Gastrocnemius medialis (tissue), 4 donors: ENCODE data around the gene INPP4B.

Experiments
- POLR2A ChIP-seq, 2 donors: fragments of 450-650 bp; IDR thresholded peaks; one replicate each; pipeline ENCODE4 v1.6.1; 2017; ENCODE audit warnings: antibody characterized with exemption in 2 of 2, mild to moderate bottlenecking in 2 of 2, moderate library complexity in 2 of 2
- TF ChIP-seq, protein P1 (sequence below), 5 experiments: fragments of 450-650 bp in 3 of 5; fragments of 200-600 bp in 2 of 5; sonication (generic) in 2 of 5; IDR thresholded peaks in 4 of 5; conservative IDR thresholded peaks in 1 of 5; 1 replicate in 4 of 5; 2 replicates in 1 of 5; pipeline ENCODE4 v1.5.1; 2016 to 2019; ENCODE audit warnings: antibody characterized with exemption in 5 of 5, mild to moderate bottlenecking in 3 of 5, moderate library complexity in 3 of 5

DNA sequence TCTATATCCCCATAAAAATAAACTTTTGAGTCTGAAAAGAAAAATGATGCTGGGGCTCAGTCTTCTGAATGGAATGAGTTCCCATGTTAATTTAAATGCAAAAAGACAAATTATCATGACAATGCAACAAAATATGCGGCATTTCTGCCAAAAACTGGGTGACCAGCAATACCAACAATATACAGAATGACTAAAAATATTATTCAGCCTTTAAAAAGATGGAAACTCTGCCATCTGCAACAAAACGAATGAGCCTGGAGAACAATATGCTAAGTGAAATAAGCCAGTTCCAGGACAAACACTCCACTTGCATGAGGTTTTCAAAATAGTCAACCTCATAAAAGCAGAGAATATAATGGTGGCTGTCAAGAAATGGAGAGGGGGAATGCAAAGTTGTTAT, 651.2 kb downstream of the INPP4B start:
- TF ChIP-seq, protein P1, sequence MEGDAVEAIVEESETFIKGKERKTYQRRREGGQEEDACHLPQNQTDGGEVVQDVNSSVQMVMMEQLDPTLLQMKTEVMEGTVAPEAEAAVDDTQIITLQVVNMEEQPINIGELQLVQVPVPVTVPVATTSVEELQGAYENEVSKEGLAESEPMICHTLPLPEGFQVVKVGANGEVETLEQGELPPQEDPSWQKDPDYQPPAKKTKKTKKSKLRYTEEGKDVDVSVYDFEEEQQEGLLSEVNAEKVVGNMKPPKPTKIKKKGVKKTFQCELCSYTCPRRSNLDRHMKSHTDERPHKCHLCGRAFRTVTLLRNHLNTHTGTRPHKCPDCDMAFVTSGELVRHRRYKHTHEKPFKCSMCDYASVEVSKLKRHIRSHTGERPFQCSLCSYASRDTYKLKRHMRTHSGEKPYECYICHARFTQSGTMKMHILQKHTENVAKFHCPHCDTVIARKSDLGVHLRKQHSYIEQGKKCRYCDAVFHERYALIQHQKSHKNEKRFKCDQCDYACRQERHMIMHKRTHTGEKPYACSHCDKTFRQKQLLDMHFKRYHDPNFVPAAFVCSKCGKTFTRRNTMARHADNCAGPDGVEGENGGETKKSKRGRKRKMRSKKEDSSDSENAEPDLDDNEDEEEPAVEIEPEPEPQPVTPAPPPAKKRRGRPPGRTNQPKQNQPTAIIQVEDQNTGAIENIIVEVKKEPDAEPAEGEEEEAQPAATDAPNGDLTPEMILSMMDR (IDR thresholded peaks at IDR 0.05 in 4 of 5, conservative IDR thresholded peaks at IDR 0.05 in 1 of 5): no peak
- no peak for TF ChIP-seq POLR2A (IDR thresholded peaks at IDR 0.05)
